Liver (tissue), 9 donors: Measurements from ENCODE around the gene CELSR1. TPM values are rescaled to one million over a fixed set of nuclear protein-coding genes. Genes with fewer than 3 reads are reported as not detected.

Experiments used
- DNase-seq: peaks from one replicate; pipeline ENCODE4 v3.0.0-alpha.2; 2017; ENCODE audit warnings: low spot score
- H3K27ac ChIP-seq, 2 donors: one replicate each; pipeline ENCODE4 v1.7.0; 2013; ENCODE audit warnings: inconsistent platforms in 2 of 2, low read length in 2 of 2, control low read depth in 1 of 2, low read depth in 1 of 2, mild to moderate bottlenecking in 1 of 2
- H3K27me3 ChIP-seq, 4 donors: one replicate each; pipeline versions ENCODE4 v1.6.1 to v1.7.0; 2013; ENCODE audit warnings: low read length in 3 of 4, inconsistent platforms in 1 of 4, mild to moderate bottlenecking in 1 of 4, moderate library complexity in 1 of 4; ENCODE audit not compliant: control insufficient read depth in 4 of 4, insufficient read depth in 4 of 4
- H3K36me3 ChIP-seq, 4 donors: one replicate each; pipeline versions ENCODE4 v1.6.1 to v1.7.0; 2013; ENCODE audit warnings: low read length in 3 of 4, mild to moderate bottlenecking in 3 of 4, low read depth in 1 of 4, moderate library complexity in 1 of 4; ENCODE audit not compliant: control insufficient read depth in 4 of 4, insufficient read depth in 3 of 4
- H3K4me1 ChIP-seq, 4 donors: one replicate each; pipeline versions ENCODE4 v1.6.1 to v1.7.0; 2013; ENCODE audit warnings: low read length in 3 of 4, mild to moderate bottlenecking in 3 of 4, moderate library complexity in 1 of 4; ENCODE audit not compliant: control insufficient read depth in 4 of 4, insufficient read depth in 4 of 4
- H3K4me3 ChIP-seq, 3 donors: one replicate each; pipeline versions ENCODE4 v1.6.1 to v1.7.0; 2013; ENCODE audit warnings: low read length in 3 of 3, control low read depth in 1 of 3, low read depth in 1 of 3, mild to moderate bottlenecking in 1 of 3
- H3K9ac ChIP-seq, 2 donors: one replicate each; pipeline ENCODE4 v1.7.0; 2013; ENCODE audit warnings: low read length in 2 of 2, mild to moderate bottlenecking in 2 of 2, moderate library complexity in 2 of 2, control low read depth in 1 of 2, low read depth in 1 of 2
- H3K9me3 ChIP-seq, 4 donors: one replicate each; pipeline versions ENCODE4 v1.6.1 to v1.7.0; 2013; ENCODE audit warnings: low read length in 3 of 4; ENCODE audit not compliant: control insufficient read depth in 4 of 4
- ATF3 ChIP-seq: IDR thresholded peaks from 2 replicates; pipeline ENCODE4 v1.6.1; 2016; ENCODE audit warnings: antibody characterized with exemption
- CTCF ChIP-seq: fragments of 150-350 bp; IDR thresholded peaks from 2 replicates; pipeline ENCODE4 v1.5.1; 2017; ENCODE audit warnings: improper control_type of control experiment, low read depth, low read length; ENCODE audit not compliant: missing input control
- EGR1 ChIP-seq, 2 donors: IDR thresholded peaks; 2 replicates each; pipeline ENCODE4 v1.6.1; 2016 to 2018; ENCODE audit warnings: antibody characterized with exemption in 2 of 2, low read depth in 2 of 2
- FOXA2 ChIP-seq: IDR thresholded peaks from 2 replicates; pipeline ENCODE4 v1.6.1; 2016; ENCODE audit warnings: antibody characterized with exemption
- GABPA ChIP-seq, 2 donors: IDR thresholded peaks in 1 of 2; conservative IDR thresholded peaks in 1 of 2; 2 replicates each; pipeline ENCODE4 v1.6.1; 2016; ENCODE audit warnings: antibody characterized with exemption in 2 of 2, mild to moderate bottlenecking in 1 of 2, moderate library complexity in 1 of 2
- HNF4G ChIP-seq: IDR thresholded peaks from 2 replicates; pipeline ENCODE4 v1.6.1; 2016; ENCODE audit warnings: antibody characterized with exemption
- MAX ChIP-seq: IDR thresholded peaks from 2 replicates; pipeline ENCODE4 v1.6.1; 2016; ENCODE audit warnings: antibody characterized with exemption
- RAD21 ChIP-seq, 2 donors: IDR thresholded peaks; 2 replicates each; pipeline ENCODE4 v1.6.1; 2016; ENCODE audit warnings: antibody characterized with exemption in 2 of 2, mild to moderate bottlenecking in 2 of 2
- RXRA ChIP-seq, 2 donors: IDR thresholded peaks; 2 replicates each; pipeline ENCODE4 v1.6.1; 2017 to 2018; ENCODE audit warnings: antibody characterized with exemption in 2 of 2, mild to moderate bottlenecking in 1 of 2
- YY1 ChIP-seq: IDR thresholded peaks from 2 replicates; pipeline ENCODE4 v1.6.1; 2016; ENCODE audit warnings: antibody characterized with exemption, mild to moderate bottlenecking
- ZBTB33 ChIP-seq: IDR thresholded peaks from 2 replicates; pipeline ENCODE4 v1.6.1; 2016; ENCODE audit warnings: antibody characterized with exemption
- WGBS: extraction: QIAGEN DNeasy Blood & Tissue Kit; methylation state at CpG from one replicate; pipeline ENCODE4 v1.1.7; 2013; 5-methylcytosine and 5-hydroxymethylcytosine counted together
- polyA plus RNA-seq, 2 donors: library from polyadenylated mRNA; stranded (reverse) in 1 of 2; unstranded in 1 of 2; fragments of 200-250 nt in 1 of 2; fragments of >200 nt in 1 of 2; fragmentation: Nextera tagmentation in 1 of 2; extraction: Ambion mirVana in 1 of 2; gene quantifications; one replicate each; pipeline versions ENCODE4 v1.2.1 to v1.2.3, GENCODE V29; 2013 to 2015
- total RNA-seq, 2 donors: library from RNA; depleted of rRNA; stranded (reverse); fragments of >200 nt; gene quantifications; one replicate each; pipeline ENCODE4 v1.2.3, GENCODE V29; 2014
- donor health status: healthy.
- donor health status: healthy.
- donor health status: healthy.
- donor health status: healthy.
- donor health status: healthy.

CELSR1 gene
- total and polyA plus RNA-seq, 4 donors: 0.37 to 1.6 (median 1.3) TPM

GRCh38 chr22:46568102-46568809 is 30.8 kb upstream of the CELSR1 start (continued):
- TF ChIP-seq ZBTB33 (no peak), MAX (no peak), YY1 (no peak), GABPA (IDR thresholded peaks at IDR 0.05 in 1 of 2, conservative IDR thresholded peaks at IDR 0.05 in 1 of 2) (no peak), ATF3 (no peak), HNF4G (no peak)

- Histone ChIP-seq H3K9ac (no peak overlapping the region), H3K4me1 (peaks cover 0 to 11% (median 4%) of the 10 kb centered on the region in 4 donors), H3K27me3 (no peaks in the 10 kb centered on the region), H3K27ac (no peak overlapping the region), H3K4me3 (no peak overlapping the region), H3K36me3 (no peaks in the 10 kb centered on the region), H3K9me3 (peaks cover 0 to 6% (median 1%) of the 10 kb centered on the region in 4 donors)
- no peak for DNase-seq
- TF ChIP-seq FOXA2 (no peak), CTCF (no peak), EGR1 (IDR thresholded peaks at IDR 0.05; ENCODE audit: low read depth in 2 of 2) (no peak), RAD21 (IDR thresholded peaks at IDR 0.05) (no peak)
- 97% methylated on average over 1 of the region's 1 CpG for WGBS
Measured at GRCh38 chr22:46567471-46567870, 30.1 kb upstream of the CELSR1 start.

- Histone ChIP-seq H3K27me3 (no peaks in the 10 kb centered on the region), H3K4me1 (peaks cover 0 to 11% (median 4%) of the 10 kb centered on the region in 4 donors), H3K4me3 (no peak overlapping the region), H3K9ac (no peak overlapping the region), H3K9me3 (no peaks in the 10 kb centered on the region), H3K36me3 (no peaks in the 10 kb centered on the region), H3K27ac (no peak overlapping the region)
- no peak for DNase-seq
- TF ChIP-seq RAD21 (IDR thresholded peaks at IDR 0.05): no peak
- peak in 1 of 2 donors; percentile 12 for TF ChIP-seq RXRA (IDR thresholded peaks at IDR 0.05)
- WGBS: 84% methylated on average over 9 of the region's 9 CpGs
Measured at GRCh38 chr22:46564084-46564714, 26.8 kb upstream of the CELSR1 start.
